GM06990 (cell line): ENCODE data around the gene EREG.

Experiments
- DNase-seq: peaks from one replicate; pipeline ENCODE4 v3.0.0-alpha.2; 2011; ENCODE audit not compliant: insufficient read length; ENCODE audit errors: extremely low read depth
- H3K27me3 ChIP-seq: replicated peaks from 2 replicates; pipeline ENCODE4 v1.6.0; 2011; ENCODE audit warnings: low read length; ENCODE audit not compliant: control insufficient read depth, insufficient read depth
- H3K36me3 ChIP-seq: 2 replicates; pipeline ENCODE4 v1.5.1; 2011; ENCODE audit warnings: low read length; ENCODE audit not compliant: control insufficient read depth, insufficient read depth
- H3K4me3 ChIP-seq: replicated peaks from 2 replicates; pipeline ENCODE4 v1.5.1; 2011; ENCODE audit warnings: low read depth, mild to moderate bottlenecking, control low read depth, low read length
- TF ChIP-seq, protein P1 (sequence below): IDR thresholded peaks from 2 replicates; pipeline ENCODE4 v1.5.1; 2011; ENCODE audit warnings: low read length, control low read depth, mild to moderate bottlenecking, inconsistent platforms; ENCODE audit not compliant: insufficient read depth, poor library complexity, severe bottlenecking

The EREG gene

DNA sequence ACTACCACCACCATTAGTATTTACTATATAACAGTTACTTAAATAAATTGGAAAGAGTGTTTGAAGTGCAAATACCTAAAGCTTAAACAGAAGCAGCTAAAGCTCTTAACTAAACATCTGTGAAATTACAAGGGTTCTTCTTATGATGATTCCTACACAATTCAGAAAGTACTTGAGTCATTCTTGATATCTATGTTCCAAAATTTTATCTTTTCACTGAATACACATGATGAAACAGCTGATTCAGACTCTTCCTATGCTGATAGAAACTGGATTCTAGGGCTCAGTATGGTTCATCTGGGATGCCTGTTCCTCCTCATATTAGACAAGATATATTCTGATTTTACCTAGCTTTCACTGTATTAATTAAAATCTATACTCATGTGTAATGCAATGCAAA lies 13.6 kb downstream of the EREG start:
- H3K27me3 ChIP-seq, result no peaks in the 10 kb centered on the region; the same call in 1 of the 2 replicates
- H3K36me3 ChIP-seq, result no peaks in the 10 kb centered on the region
- DNase-seq, result no peak
- TF ChIP-seq, protein P1, sequence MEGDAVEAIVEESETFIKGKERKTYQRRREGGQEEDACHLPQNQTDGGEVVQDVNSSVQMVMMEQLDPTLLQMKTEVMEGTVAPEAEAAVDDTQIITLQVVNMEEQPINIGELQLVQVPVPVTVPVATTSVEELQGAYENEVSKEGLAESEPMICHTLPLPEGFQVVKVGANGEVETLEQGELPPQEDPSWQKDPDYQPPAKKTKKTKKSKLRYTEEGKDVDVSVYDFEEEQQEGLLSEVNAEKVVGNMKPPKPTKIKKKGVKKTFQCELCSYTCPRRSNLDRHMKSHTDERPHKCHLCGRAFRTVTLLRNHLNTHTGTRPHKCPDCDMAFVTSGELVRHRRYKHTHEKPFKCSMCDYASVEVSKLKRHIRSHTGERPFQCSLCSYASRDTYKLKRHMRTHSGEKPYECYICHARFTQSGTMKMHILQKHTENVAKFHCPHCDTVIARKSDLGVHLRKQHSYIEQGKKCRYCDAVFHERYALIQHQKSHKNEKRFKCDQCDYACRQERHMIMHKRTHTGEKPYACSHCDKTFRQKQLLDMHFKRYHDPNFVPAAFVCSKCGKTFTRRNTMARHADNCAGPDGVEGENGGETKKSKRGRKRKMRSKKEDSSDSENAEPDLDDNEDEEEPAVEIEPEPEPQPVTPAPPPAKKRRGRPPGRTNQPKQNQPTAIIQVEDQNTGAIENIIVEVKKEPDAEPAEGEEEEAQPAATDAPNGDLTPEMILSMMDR, result no peak
- no peak overlapping the region for H3K4me3 ChIP-seq

DNA sequence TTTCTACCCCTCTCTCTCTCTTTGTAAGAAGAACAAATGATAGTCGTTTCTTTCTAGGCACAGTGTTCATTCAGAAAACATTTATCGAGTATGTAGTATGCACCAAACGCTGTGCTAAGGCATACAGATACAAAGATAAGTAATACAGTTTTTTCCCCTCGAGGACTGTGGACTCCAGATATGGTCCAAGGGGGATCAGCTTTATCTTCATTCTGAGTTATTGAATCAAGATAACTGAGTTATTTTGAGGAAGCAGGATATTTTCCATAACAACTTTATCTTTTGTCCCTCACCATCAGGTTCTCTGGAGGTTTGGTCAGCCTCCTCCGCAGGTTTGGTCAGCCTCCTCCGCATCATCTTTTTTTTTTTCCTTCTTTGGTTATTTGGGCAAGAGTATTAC lies 15.0 kb downstream of the EREG start:
- TF ChIP-seq, protein P1, result no peak
- DNase-seq, result no peak
- H3K36me3 ChIP-seq, result no peaks in the 10 kb centered on the region
- H3K27me3 ChIP-seq, result no peaks in the 10 kb centered on the region
- H3K4me3 ChIP-seq, result no peak overlapping the region

DNA sequence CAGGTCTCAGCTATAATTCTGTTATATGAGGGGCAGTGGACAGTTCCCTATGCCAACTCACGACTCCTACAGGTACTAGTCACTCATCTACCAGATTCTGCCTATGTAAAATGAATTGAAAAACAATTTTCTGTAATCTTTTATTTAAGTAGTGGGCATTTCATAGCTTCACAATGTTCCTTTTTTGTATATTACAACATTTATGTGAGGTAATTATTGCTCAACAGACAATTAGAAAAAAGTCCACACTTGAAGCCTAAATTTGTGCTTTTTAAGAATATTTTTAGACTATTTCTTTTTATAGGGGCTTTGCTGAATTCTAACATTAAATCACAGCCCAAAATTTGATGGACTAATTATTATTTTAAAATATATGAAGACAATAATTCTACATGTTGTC lies 20.4 kb downstream of the EREG start:
- DNase-seq, result no peak
- TF ChIP-seq, protein P1, result no peak
- Histone ChIP-seq H3K27me3 (no peaks in the 10 kb centered on the region), H3K36me3 (no peaks in the 10 kb centered on the region), H3K4me3 (no peak overlapping the region)

DNA sequence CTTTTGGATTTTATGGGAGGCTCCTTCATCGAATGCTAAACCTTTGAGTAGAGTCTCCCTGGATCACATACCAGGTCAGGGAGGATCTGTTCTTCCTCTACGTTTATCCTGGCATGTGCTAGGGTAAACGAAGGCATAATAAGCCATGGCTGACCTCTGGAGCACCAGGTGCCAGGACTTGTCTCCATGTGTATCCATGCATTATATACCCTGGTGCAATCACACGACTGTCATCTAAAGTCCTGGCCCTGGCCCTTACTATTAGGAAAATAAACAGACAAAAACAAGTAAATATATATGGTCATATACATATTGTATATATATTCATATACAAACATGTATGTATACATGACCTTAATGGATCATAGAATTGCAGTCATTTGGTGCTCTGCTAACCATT lies 21.2 kb downstream of the EREG start:
- Histone ChIP-seq H3K36me3 (no peaks in the 10 kb centered on the region), H3K4me3 (no peak overlapping the region), H3K27me3 (no peaks in the 10 kb centered on the region)
- TF ChIP-seq, protein P1, result no peak
- no peak for DNase-seq

DNA sequence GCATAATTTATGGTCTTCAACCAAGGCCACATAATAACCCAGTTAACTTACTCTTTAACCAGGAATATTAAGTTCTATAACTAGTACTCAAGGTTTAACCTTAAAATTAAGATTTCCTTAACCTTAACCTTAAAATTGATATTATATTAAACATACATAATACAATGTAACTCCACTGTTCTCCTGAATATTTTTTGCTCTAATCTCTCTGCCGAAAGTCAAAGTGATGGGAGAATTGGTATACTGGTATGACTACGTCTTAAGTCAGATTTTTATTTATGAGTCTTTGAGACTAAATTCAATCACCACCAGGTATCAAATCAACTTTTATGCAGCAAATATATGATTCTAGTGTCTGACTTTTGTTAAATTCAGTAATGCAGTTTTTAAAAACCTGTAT lies 22.8 kb downstream of the EREG start:
- TF ChIP-seq, protein P1, result no peak
- Histone ChIP-seq H3K4me3 (no peak overlapping the region), H3K27me3 (no peaks in the 10 kb centered on the region), H3K36me3 (no peaks in the 10 kb centered on the region)
- DNase-seq, result no peak

DNA sequence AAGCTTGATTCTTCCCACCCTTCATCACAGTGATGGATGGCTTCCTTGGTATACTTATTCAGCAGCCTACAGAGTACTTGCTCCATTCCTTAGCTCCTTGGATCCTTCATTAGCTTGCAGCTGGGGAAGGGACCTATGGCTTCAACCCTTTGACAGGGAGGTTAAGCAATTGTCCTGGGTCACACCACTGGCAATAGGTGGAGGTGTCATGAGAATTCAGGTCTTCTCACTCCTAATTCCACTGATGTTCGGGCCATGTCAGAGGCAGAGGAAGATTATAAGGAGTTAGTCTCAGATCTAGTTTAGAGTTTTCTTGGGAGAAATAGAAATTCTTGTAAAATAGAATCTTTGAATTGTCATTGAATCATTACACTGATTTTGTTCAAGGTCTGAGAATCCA lies 24.5 kb downstream of the EREG start:
- no peaks in the 10 kb centered on the region for H3K36me3 ChIP-seq
- H3K27me3 ChIP-seq, result no peaks in the 10 kb centered on the region
- no peak overlapping the region for H3K4me3 ChIP-seq
- no peak for DNase-seq
- TF ChIP-seq, protein P1, result no peak
